Adrenal gland (tissue), 12 donors: ENCODE measurements around the gene NDUFB1. TPM values are rescaled to one million over a fixed set of nuclear protein-coding genes. Genes with fewer than 3 reads are reported as not detected.

Experiments
- DNase-seq, 7 donors: peaks; one replicate each; pipeline ENCODE4 v3.0.0-alpha.2; 2019 to 2020
- H3K27ac ChIP-seq, 5 donors: fragments of 200-600 bp; sonication (generic) in 4 of 5; 1 replicate in 3 of 5; 2 replicates in 2 of 5; pipeline versions ENCODE4 v1.5.1 to v1.8.0; 2016 to 2020; ENCODE audit warnings: mild to moderate bottlenecking in 1 of 5
- H3K27me3 ChIP-seq: fragments of 200-600 bp; 2 replicates; pipeline ENCODE4 v1.8.0; 2021
- H3K36me3 ChIP-seq, 2 donors: fragments of 200-600 bp; replicated peaks in 1 of 2; 1 replicate in 1 of 2; 2 replicates in 1 of 2; pipeline versions ENCODE4 v1.5.1 to v1.8.0; 2018 to 2022
- H3K4me1 ChIP-seq, 2 donors: fragments of 200-600 bp; replicated peaks in 1 of 2; 1 replicate in 1 of 2; 2 replicates in 1 of 2; pipeline versions ENCODE4 v1.5.1 to v1.8.0; 2018 to 2021
- H3K4me3 ChIP-seq, 4 donors: fragments of 200-600 bp; sonication (generic) in 3 of 4; one replicate each; pipeline ENCODE4 v1.5.1; 2016 to 2018
- H3K9me3 ChIP-seq, 3 donors: fragments of 200-600 bp; sonication (generic) in 1 of 3; replicated peaks in 1 of 3; 1 replicate in 2 of 3; 2 replicates in 1 of 3; pipeline versions ENCODE4 v1.5.1 to v1.8.0; 2016 to 2021
- CTCF ChIP-seq, 6 experiments: fragments of 450-650 bp in 4 of 6; fragments of 200-600 bp in 2 of 6; sonication (generic) in 1 of 6; IDR thresholded peaks; 1 replicate in 5 of 6; 2 replicates in 1 of 6; pipeline versions ENCODE4 v1.5.1 to v1.8.0; 2016 to 2021; ENCODE audit warnings: antibody characterized with exemption in 6 of 6, mild to moderate bottlenecking in 2 of 6, moderate library complexity in 1 of 6
- POLR2A ChIP-seq, 2 donors: fragments of 450-650 bp; IDR thresholded peaks; one replicate each; pipeline ENCODE4 v1.6.1; 2017; ENCODE audit warnings: antibody characterized with exemption in 2 of 2, mild to moderate bottlenecking in 2 of 2, moderate library complexity in 1 of 2
- WGBS, 4 donors: extraction: QIAGEN DNeasy Blood & Tissue Kit in 2 of 4; methylation state at CpG; one replicate each; pipeline versions ENCODE4 v1.1.5 to v1.1.7; 2013 to 2017; 5-methylcytosine and 5-hydroxymethylcytosine counted together
- intact Hi-C, 2 donors: fragments of 100-400 bp; cut with DNase I; formaldehyde crosslinking; loops; one replicate each; pipeline versions ENCODE4 v1.14.1 to v1.15.0; 2022 to 2023
- polyA plus RNA-seq, 3 donors: library from polyadenylated mRNA; stranded (reverse); fragments of 200-250 nt in 2 of 3; fragments of 350-450 nt in 1 of 3; fragmentation: Illumina TruSeq in 1 of 3; extraction: RNeasy Lipid Tissue Mini Kit (QIAGEN cat#74804) in 1 of 3; gene quantifications; one replicate each; pipeline ENCODE4 v1.2.3, GENCODE V29; 2013 to 2014
- total RNA-seq, 9 donors: library from RNA; depleted of rRNA in 4 of 9; stranded (reverse); fragments of >200 nt in 4 of 9; fragments of 120-200 nt in 1 of 9; fragmentation: NEBNext Ultra II Directional in 1 of 9; extraction: Animal tissue kit (Norgen Biotek cat#: 25700) in 1 of 9; gene quantifications; one replicate each; pipeline versions ENCODE4 v1.1.0 to v1.2.4, GENCODE V29; 2013 to 2023
- donor health status: healthy with polysubstance abuse.
- donor health status: Bipolar disorder and iron deficiency.
- donor health status: DM: yes; HTN: yes; CAD: no.
- donor health status: DM: no; HTN: no; CAD: no.
- donor health status: DM: no; HTN: no; CAD: no.
- donor health status: DM: yes; HTN: yes; CAD: no.

NDUFB1 gene
- total and polyA plus RNA-seq, 12 donors, result 163 to 1,935 (median 409) TPM

- TF ChIP-seq CTCF (IDR thresholded peaks at IDR 0.05), result no peak
- TF ChIP-seq POLR2A (IDR thresholded peaks at IDR 0.05), result no peak
- DNase-seq, result no peak
- no peaks in the 10 kb centered on the region for H3K36me3 ChIP-seq
- 75 to 86% (median 80%) methylated on average over 5 of the region's 5 CpGs for WGBS, 4 donors
- no peak overlapping the region for H3K4me3 ChIP-seq
- no peaks in the 10 kb centered on the region for H3K9me3 ChIP-seq
- intact Hi-C loops, result no loop called here
- H3K4me1 ChIP-seq, result peaks cover 6 to 20% of the 10 kb centered on the region in 2 donors
- no peaks in the 10 kb centered on the region for H3K27me3 ChIP-seq
- no peak overlapping the region for H3K27ac ChIP-seq
Measured at GRCh38 chr14:92109490-92109889, 12.0 kb downstream of the NDUFB1 start.

- no peaks in the 10 kb centered on the region for H3K9me3 ChIP-seq
- intact Hi-C loops, result no loop called here
- whole genome bisulfite sequencing, 4 donors, result 16 to 23% (median 21%) methylated on average over 11 of the region's 11 CpGs
- H3K36me3 ChIP-seq, result no peaks in the 10 kb centered on the region
- H3K27ac ChIP-seq, result no peak overlapping the region
- TF ChIP-seq POLR2A (IDR thresholded peaks at IDR 0.05) (no peak), CTCF (IDR thresholded peaks at IDR 0.05) (no peak)
- DNase-seq, result no peak
- H3K4me3 ChIP-seq, result no peak overlapping the region
- peaks cover 6 to 16% of the 10 kb centered on the region in 2 donors for H3K4me1 ChIP-seq
- no peaks in the 10 kb centered on the region for H3K27me3 ChIP-seq
Measured at GRCh38 chr14:92108345-92109254, 12.9 kb downstream of the NDUFB1 start.

GRCh38 chr14:92106143-92106926 is 15.2 kb downstream of the NDUFB1 start, which contains the start of gene ATXN3:
TSS of gene ATXN3 (minus strand) at chr14:92106582. CDS start at chr14:92106552, 30 bp downstream.
- peak within 1 kb of the TSS; percentile 81 to 96 (median 94) for H3K4me3 ChIP-seq
- DNase-seq, result peak; percentile 96 to 99 (median 99)
- no peaks in the 10 kb centered on the region for H3K9me3 ChIP-seq
- intact Hi-C loops, result no loop called here
- WGBS, 4 donors, result 0 to 1% (median 1%) methylated on average over 10 to 66 of the region's 66 CpGs
- H3K36me3 ChIP-seq, result no peaks in the 10 kb centered on the region
- H3K27me3 ChIP-seq, result no peaks in the 10 kb centered on the region
- peaks cover 6 to 17% of the 10 kb centered on the region in 2 donors for H3K4me1 ChIP-seq
- TF ChIP-seq CTCF (IDR thresholded peaks at IDR 0.05) (peak; percentile 57 to 74 (median 70)), POLR2A (IDR thresholded peaks at IDR 0.05) (peak in 1 of 2 donors; percentile 62)
- H3K27ac ChIP-seq, result peak within 1 kb of the TSS; percentile 31 to 97 (median 93)

GRCh38 chr14:92105893-92106142 is 15.7 kb downstream of the NDUFB1 start:
- 0 to 1% (median 0%) methylated on average over 8 to 10 of the region's 10 CpGs for WGBS, 4 donors
- H3K27ac ChIP-seq, result peak overlapping the region; percentile 31 to 97 (median 93)
- no peaks in the 10 kb centered on the region for H3K27me3 ChIP-seq
- TF ChIP-seq POLR2A (IDR thresholded peaks at IDR 0.05) (no peak), CTCF (IDR thresholded peaks at IDR 0.05) (no peak)
- no peaks in the 10 kb centered on the region for H3K9me3 ChIP-seq
- peaks cover 6 to 17% of the 10 kb centered on the region in 2 donors for H3K4me1 ChIP-seq
- H3K36me3 ChIP-seq, result no peaks in the 10 kb centered on the region
- peak overlapping the region; percentile 81 to 96 (median 94) for H3K4me3 ChIP-seq
- intact Hi-C loops, result no loop called here
- DNase-seq, result peak; percentile 40 to 78 (median 64)
